GM23338 (cell line): ENCODE results near the gene USP32. TPM values are rescaled to one million over a fixed set of nuclear protein-coding genes. Genes with fewer than 3 reads are reported as not detected.

Source experiments
- ATAC-seq: fragments of 200-7000 bp; cut with Tn5 transposase; 3 replicates; pipeline ENCODE4 v1.9.1; 2020
- DNase-seq: peaks from one replicate; pipeline ENCODE4 v3.0.0-alpha.2; 2015; ENCODE audit warnings: low spot score
- H2AFZ ChIP-seq: fragments of 200-600 bp; sonication (generic); 2 replicates; pipeline ENCODE4 v1.8.0; 2016; ENCODE audit warnings: antibody characterized with exemption, mild to moderate bottlenecking, moderate library complexity
- H3F3A ChIP-seq: fragments of 200-600 bp; sonication (generic); replicated peaks from 2 replicates; pipeline ENCODE4 v1.8.0; 2017; ENCODE audit warnings: antibody characterized with exemption, mixed run types, low read depth
- H3K27ac ChIP-seq: fragments of 200-600 bp; sonication (generic); 2 replicates; pipeline ENCODE4 v1.6.1; 2016; ENCODE audit warnings: low read depth
- H3K27me3 ChIP-seq: fragments of 200-600 bp; sonication (generic); 2 replicates; pipeline ENCODE4 v1.8.0; 2016; ENCODE audit warnings: mild to moderate bottlenecking, mixed run types, moderate library complexity; ENCODE audit not compliant: insufficient read depth
- H3K36me3 ChIP-seq: fragments of 200-600 bp; sonication (generic); 2 replicates; pipeline ENCODE4 v1.8.0; 2016; ENCODE audit warnings: mild to moderate bottlenecking; ENCODE audit not compliant: insufficient read depth
- H3K4me1 ChIP-seq: fragments of 200-600 bp; sonication (generic); 2 replicates; pipeline ENCODE4 v1.8.0; 2016; ENCODE audit warnings: mild to moderate bottlenecking, moderate library complexity; ENCODE audit not compliant: insufficient read depth
- H3K4me2 ChIP-seq: fragments of 200-600 bp; sonication (generic); 2 replicates; pipeline ENCODE4 v1.7.1; 2017; ENCODE audit warnings: mixed run types
- H3K4me3 ChIP-seq: fragments of 200-600 bp; sonication (generic); 2 replicates; pipeline ENCODE4 v1.6.1; 2016; ENCODE audit warnings: mixed run types
- H3K79me2 ChIP-seq: fragments of 200-600 bp; sonication (generic); replicated peaks from 2 replicates; pipeline ENCODE4 v1.8.0; 2017; ENCODE audit warnings: mild to moderate bottlenecking; ENCODE audit not compliant: insufficient read depth
- H3K9me2 ChIP-seq: fragments of 200-600 bp; sonication (generic); 2 replicates; pipeline ENCODE4 v1.8.0; 2017; ENCODE audit not compliant: insufficient read depth
- H4K20me1 ChIP-seq: fragments of 200-600 bp; sonication (generic); replicated peaks from 2 replicates; pipeline ENCODE4 v1.8.0; 2017; ENCODE audit warnings: mild to moderate bottlenecking; ENCODE audit not compliant: insufficient read depth
- H3K27ac Mint-ChIP-seq: 2 replicates; pipeline ENCODE4 v1.8.0; 2020; ENCODE audit warnings: inconsistent platforms, mild to moderate bottlenecking, moderate library complexity, mixed read lengths
- H3K27me3 Mint-ChIP-seq: 3 replicates; pipeline ENCODE4 v1.8.0; 2022; ENCODE audit warnings: low read depth, mild to moderate bottlenecking, moderate library complexity, mixed read lengths, inconsistent platforms; ENCODE audit not compliant: insufficient read depth, poor library complexity
- H3K36me3 Mint-ChIP-seq: 3 replicates; pipeline ENCODE4 v1.8.0; 2021; ENCODE audit warnings: low read depth, mild to moderate bottlenecking, inconsistent platforms, moderate library complexity, mixed read lengths
- H3K4me1 Mint-ChIP-seq: 3 replicates; pipeline ENCODE4 v1.8.0; 2020; ENCODE audit warnings: mild to moderate bottlenecking, inconsistent platforms, mixed read lengths
- H3K4me3 Mint-ChIP-seq: 3 replicates; pipeline ENCODE4 v1.8.0; 2021; ENCODE audit warnings: moderate library complexity, mild to moderate bottlenecking, inconsistent platforms, mixed read lengths
- H3K9me3 Mint-ChIP-seq: 3 replicates; pipeline ENCODE4 v1.8.0; 2020; ENCODE audit warnings: moderate library complexity, mild to moderate bottlenecking, inconsistent platforms, mixed read lengths
- CREB1 ChIP-seq: fragments of 250-450 bp; sonication (Bioruptor Pico); IDR thresholded peaks from 2 replicates; pipeline ENCODE4 v1.5.0; 2020; ENCODE audit warnings: low read depth, mild to moderate bottlenecking, moderate library complexity
- EZH2 ChIP-seq: fragments of 200-600 bp; sonication (generic); IDR thresholded peaks from one replicate; pipeline ENCODE4 v1.8.0; 2017; ENCODE audit warnings: antibody characterized with exemption, mild to moderate bottlenecking, low read depth; ENCODE audit not compliant: unreplicated experiment
- EZH2phosphoT487 ChIP-seq: fragments of 200-600 bp; sonication (generic); IDR thresholded peaks from one replicate; pipeline ENCODE4 v1.8.1; 2018; ENCODE audit warnings: antibody characterized with exemption; ENCODE audit not compliant: unreplicated experiment
- JUNB ChIP-seq: IDR thresholded peaks from one replicate; pipeline ENCODE4 v1.6.1; 2016; ENCODE audit warnings: antibody characterized with exemption; ENCODE audit not compliant: unreplicated experiment
- NANOG ChIP-seq: IDR thresholded peaks from 2 replicates; pipeline ENCODE4 v1.6.1; 2016; ENCODE audit warnings: antibody characterized with exemption, borderline replicate concordance
- POLR2AphosphoS5 ChIP-seq: IDR thresholded peaks from 2 replicates; pipeline ENCODE4 v1.6.1; 2016; ENCODE audit warnings: antibody characterized with exemption, low read depth
- REST ChIP-seq: IDR thresholded peaks from one replicate; pipeline ENCODE4 v1.6.1; 2018; ENCODE audit warnings: antibody characterized with exemption; ENCODE audit not compliant: unreplicated experiment
- STAT1 ChIP-seq: IDR thresholded peaks from one replicate; pipeline ENCODE4 v1.6.1; 2016; ENCODE audit warnings: antibody characterized with exemption; ENCODE audit not compliant: unreplicated experiment
- ZNF114 ChIP-seq: fragments of 250-450 bp; sonication (Bioruptor Pico); IDR thresholded peaks from 2 replicates; pipeline ENCODE4 v1.5.0; 2020; ENCODE audit warnings: mild to moderate bottlenecking, moderate library complexity
- polyA plus RNA-seq: library from polyadenylated mRNA; unstranded; fragments of >200 nt; fragmentation: Nextera tagmentation; extraction: Ambion mirVana; gene quantifications from 2 replicates; pipeline ENCODE4 v1.2.1, GENCODE V29; 2016
- total RNA-seq: library from RNA; depleted of rRNA; stranded (reverse); fragments of >200 nt; shearing (Covaris generic); gene quantifications from 2 replicates; pipeline ENCODE4 v1.2.3, GENCODE V29; 2014
- TF ChIP-seq, protein P1 (sequence below), 2 experiments: fragments of 200-600 bp in 1 of 2; sonication (generic) in 1 of 2; conservative IDR thresholded peaks; 2 replicates each; pipeline versions ENCODE4 v1.5.1 to v1.6.1; 2016 to 2017; ENCODE audit warnings: antibody characterized with exemption in 2 of 2, low read depth in 2 of 2, mild to moderate bottlenecking in 2 of 2, moderate library complexity in 1 of 2
- TF ChIP-seq, protein P2 (sequence below): fragments of 250-450 bp; sonication (Bioruptor Pico); IDR thresholded peaks from 2 replicates; pipeline ENCODE4 v1.5.0; 2020; ENCODE audit warnings: mild to moderate bottlenecking, moderate library complexity
- TF ChIP-seq, protein P3 (sequence below): IDR thresholded peaks from 2 replicates; pipeline ENCODE4 v1.6.1; 2016; ENCODE audit warnings: antibody characterized with exemption

The USP32 gene
- total and polyA plus RNA-seq, 2 experiments from 2014 or later: 43.6 to 129 TPM

DNA sequence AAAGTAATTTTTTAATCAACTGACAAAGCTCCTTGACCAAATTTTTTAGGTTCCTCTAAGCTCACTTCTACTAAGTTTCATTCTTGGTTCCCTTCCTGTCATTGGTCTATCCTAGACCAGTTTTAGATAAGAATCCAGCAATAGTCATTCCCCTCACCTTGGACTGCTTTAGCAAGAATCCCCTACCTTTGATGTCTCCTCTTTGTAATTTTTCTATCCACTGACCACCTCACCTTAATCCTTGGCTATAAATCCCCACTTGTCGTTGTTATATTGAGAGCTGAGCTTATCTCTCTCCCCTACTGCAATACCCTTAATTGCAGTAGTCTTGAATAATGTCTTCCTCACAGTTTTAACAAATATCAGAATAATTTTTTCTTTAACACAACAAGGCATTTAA, 107.2 kb downstream of the USP32 start:
- H3K27me3 ChIP-seq: no peaks in the 10 kb centered on the region
- H3K9me2 ChIP-seq: no peaks in the 10 kb centered on the region
- H3K4me1 ChIP-seq: no peaks in the 10 kb centered on the region
- peaks cover 13% of the 10 kb centered on the region for H3K79me2 ChIP-seq
- no peak for ATAC-seq
- Mint-ChIP-seq H3K36me3 (peaks cover 15% of the 10 kb centered on the region; the same call in 2 of the 3 replicates), H3K27me3 (no peaks in the 10 kb centered on the region), H3K27ac (no peak overlapping the region), H3K4me1 (no peaks in the 10 kb centered on the region; the same call in 2 of the 3 replicates), H3K4me3 (no peak overlapping the region), H3K9me3 (no peaks in the 10 kb centered on the region)
- no peaks in the 10 kb centered on the region; the same call in 1 of the 2 replicates for H3K36me3 ChIP-seq
- DNase-seq: no peak
- H3K4me2 ChIP-seq: no peak overlapping the region
- no peak overlapping the region for H3K27ac ChIP-seq
- no peaks in the 10 kb centered on the region for H3F3A ChIP-seq
- H4K20me1 ChIP-seq: peaks cover 2% of the 10 kb centered on the region; the same call in 1 of the 2 replicates
- H3K4me3 ChIP-seq: no peak overlapping the region
- TF ChIP-seq POLR2AphosphoS5 (no peak), STAT1 (no peak), NANOG (no peak), REST (no peak), JUNB (no peak), ZNF114 (CRISPR knock-in tag) (no peak), EZH2 (no peak), EZH2phosphoT487 (no peak), CREB1 (CRISPR knock-in tag) (no peak)
- TF ChIP-seq, protein P1, sequence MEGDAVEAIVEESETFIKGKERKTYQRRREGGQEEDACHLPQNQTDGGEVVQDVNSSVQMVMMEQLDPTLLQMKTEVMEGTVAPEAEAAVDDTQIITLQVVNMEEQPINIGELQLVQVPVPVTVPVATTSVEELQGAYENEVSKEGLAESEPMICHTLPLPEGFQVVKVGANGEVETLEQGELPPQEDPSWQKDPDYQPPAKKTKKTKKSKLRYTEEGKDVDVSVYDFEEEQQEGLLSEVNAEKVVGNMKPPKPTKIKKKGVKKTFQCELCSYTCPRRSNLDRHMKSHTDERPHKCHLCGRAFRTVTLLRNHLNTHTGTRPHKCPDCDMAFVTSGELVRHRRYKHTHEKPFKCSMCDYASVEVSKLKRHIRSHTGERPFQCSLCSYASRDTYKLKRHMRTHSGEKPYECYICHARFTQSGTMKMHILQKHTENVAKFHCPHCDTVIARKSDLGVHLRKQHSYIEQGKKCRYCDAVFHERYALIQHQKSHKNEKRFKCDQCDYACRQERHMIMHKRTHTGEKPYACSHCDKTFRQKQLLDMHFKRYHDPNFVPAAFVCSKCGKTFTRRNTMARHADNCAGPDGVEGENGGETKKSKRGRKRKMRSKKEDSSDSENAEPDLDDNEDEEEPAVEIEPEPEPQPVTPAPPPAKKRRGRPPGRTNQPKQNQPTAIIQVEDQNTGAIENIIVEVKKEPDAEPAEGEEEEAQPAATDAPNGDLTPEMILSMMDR (conservative IDR thresholded peaks at IDR 0.05; ENCODE audit: low read depth in 2 of 2): no peak
- TF ChIP-seq, protein P2, sequence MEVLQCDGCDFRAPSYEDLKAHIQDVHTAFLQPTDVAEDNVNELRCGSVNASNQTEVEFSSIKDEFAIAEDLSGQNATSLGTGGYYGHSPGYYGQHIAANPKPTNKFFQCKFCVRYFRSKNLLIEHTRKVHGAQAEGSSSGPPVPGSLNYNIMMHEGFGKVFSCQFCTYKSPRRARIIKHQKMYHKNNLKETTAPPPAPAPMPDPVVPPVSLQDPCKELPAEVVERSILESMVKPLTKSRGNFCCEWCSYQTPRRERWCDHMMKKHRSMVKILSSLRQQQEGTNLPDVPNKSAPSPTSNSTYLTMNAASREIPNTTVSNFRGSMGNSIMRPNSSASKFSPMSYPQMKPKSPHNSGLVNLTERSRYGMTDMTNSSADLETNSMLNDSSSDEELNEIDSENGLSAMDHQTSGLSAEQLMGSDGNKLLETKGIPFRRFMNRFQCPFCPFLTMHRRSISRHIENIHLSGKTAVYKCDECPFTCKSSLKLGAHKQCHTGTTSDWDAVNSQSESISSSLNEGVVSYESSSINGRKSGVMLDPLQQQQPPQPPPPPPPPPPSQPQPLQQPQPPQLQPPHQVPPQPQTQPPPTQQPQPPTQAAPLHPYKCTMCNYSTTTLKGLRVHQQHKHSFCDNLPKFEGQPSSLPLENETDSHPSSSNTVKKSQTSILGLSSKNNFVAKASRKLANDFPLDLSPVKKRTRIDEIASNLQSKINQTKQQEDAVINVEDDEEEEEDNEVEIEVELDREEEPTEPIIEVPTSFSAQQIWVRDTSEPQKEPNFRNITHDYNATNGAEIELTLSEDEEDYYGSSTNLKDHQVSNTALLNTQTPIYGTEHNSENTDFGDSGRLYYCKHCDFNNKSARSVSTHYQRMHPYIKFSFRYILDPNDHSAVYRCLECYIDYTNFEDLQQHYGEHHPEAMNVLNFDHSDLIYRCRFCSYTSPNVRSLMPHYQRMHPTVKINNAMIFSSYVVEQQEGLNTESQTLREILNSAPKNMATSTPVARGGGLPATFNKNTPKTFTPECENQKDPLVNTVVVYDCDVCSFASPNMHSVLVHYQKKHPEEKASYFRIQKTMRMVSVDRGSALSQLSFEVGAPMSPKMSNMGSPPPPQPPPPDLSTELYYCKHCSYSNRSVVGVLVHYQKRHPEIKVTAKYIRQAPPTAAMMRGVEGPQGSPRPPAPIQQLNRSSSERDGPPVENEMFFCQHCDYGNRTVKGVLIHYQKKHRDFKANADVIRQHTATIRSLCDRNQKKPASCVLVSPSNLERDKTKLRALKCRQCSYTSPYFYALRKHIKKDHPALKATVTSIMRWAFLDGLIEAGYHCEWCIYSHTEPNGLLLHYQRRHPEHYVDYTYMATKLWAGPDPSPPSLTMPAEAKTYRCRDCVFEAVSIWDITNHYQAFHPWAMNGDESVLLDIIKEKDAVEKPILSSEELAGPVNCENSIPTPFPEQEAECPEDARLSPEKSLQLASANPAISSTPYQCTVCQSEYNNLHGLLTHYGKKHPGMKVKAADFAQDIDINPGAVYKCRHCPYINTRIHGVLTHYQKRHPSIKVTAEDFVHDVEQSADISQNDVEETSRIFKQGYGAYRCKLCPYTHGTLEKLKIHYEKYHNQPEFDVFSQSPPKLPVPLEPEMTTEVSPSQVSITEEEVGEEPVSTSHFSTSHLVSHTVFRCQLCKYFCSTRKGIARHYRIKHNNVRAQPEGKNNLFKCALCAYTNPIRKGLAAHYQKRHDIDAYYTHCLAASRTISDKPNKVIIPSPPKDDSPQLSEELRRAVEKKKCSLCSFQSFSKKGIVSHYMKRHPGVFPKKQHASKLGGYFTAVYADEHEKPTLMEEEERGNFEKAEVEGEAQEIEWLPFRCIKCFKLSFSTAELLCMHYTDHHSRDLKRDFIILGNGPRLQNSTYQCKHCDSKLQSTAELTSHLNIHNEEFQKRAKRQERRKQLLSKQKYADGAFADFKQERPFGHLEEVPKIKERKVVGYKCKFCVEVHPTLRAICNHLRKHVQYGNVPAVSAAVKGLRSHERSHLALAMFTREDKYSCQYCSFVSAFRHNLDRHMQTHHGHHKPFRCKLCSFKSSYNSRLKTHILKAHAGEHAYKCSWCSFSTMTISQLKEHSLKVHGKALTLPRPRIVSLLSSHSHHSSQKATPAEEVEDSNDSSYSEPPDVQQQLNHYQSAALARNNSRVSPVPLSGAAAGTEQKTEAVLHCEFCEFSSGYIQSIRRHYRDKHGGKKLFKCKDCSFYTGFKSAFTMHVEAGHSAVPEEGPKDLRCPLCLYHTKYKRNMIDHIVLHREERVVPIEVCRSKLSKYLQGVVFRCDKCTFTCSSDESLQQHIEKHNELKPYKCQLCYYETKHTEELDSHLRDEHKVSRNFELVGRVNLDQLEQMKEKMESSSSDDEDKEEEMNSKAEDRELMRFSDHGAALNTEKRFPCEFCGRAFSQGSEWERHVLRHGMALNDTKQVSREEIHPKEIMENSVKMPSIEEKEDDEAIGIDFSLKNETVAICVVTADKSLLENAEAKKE: no peak
- TF ChIP-seq, protein P3, sequence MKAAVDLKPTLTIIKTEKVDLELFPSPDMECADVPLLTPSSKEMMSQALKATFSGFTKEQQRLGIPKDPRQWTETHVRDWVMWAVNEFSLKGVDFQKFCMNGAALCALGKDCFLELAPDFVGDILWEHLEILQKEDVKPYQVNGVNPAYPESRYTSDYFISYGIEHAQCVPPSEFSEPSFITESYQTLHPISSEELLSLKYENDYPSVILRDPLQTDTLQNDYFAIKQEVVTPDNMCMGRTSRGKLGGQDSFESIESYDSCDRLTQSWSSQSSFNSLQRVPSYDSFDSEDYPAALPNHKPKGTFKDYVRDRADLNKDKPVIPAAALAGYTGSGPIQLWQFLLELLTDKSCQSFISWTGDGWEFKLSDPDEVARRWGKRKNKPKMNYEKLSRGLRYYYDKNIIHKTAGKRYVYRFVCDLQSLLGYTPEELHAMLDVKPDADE: no peak
- H2AFZ ChIP-seq: no peak overlapping the region
